Upper lobe of left lung (tissue), 4 donors: ENCODE results near the gene SMIM9.

Experiments used
- CTCF ChIP-seq, 6 experiments: fragments of 450-650 bp in 4 of 6; fragments of 200-600 bp in 2 of 6; sonication (generic) in 2 of 6; IDR thresholded peaks; one replicate each; pipeline ENCODE4 v1.5.1; 2016 to 2019; ENCODE audit warnings: antibody characterized with exemption in 6 of 6
- POLR2A ChIP-seq, 4 donors: fragments of 450-650 bp; IDR thresholded peaks; one replicate each; pipeline ENCODE4 v1.5.1; 2016 to 2017; ENCODE audit warnings: antibody characterized with exemption in 4 of 4, mild to moderate bottlenecking in 2 of 4
- POLR2AphosphoS5 ChIP-seq, 2 donors: sonication (generic); formaldehyde crosslinking; IDR thresholded peaks; one replicate each; pipeline ENCODE4 v1.5.1; 2017; ENCODE audit warnings: antibody characterized with exemption in 2 of 2

DNA sequence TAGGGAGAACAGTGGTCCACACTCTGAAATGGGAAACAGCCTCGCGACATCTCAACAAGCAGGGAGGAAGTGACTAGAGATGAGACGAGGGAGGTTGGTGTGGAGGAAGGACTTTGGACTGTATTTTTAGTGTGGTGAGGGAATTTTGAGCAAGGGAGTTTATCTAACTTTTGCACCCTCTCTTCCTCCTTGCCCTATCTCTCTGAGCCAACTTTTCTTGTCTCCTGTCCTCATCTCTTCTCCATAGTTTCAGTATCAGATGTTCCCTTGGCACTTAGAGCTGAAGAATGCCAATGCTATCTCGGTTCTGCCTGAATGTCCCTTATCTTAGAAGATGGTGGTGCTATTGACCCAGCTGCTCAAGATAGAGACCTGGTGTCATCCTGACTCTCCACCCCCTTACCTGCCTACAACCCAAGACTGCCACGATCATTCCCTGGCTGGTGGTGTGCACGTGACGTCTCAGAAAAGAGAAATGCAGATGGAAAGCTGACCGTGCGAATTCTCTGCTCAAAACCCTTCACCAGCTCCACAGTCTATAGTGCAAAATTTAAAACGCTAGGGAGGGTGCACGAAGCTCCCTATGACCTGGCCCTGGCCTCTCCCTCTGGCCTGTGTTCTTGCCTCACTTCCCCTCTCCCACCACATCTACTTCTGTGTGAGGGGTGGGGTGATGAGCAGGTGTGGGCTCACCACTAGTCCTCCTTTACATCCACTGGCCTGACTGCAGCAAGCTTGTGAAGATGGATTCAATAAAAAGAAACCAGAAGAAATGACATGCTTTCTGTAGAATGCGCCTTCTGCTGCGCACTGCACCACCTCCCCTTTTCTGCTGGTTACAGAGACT is 50.1 kb downstream of the SMIM9 start:
- no peak for TF ChIP-seq POLR2AphosphoS5 (IDR thresholded peaks at IDR 0.05)
- TF ChIP-seq CTCF (IDR thresholded peaks at IDR 0.05), result no peak
- TF ChIP-seq POLR2A (IDR thresholded peaks at IDR 0.05), result no peak
